Immature natural killer cell (primary cell): ENCODE results near the gene SSR1. TPM values are rescaled to one million over a fixed set of nuclear protein-coding genes. Genes with fewer than 3 reads are reported as not detected.

Experiments used
- DNase-seq, 3 donors: peaks; one replicate each; pipeline ENCODE4 v3.0.0; 2022; ENCODE audit warnings: mixed read lengths in 1 of 3
- H3K27ac Mint-ChIP-seq, 6 donors: one replicate each; pipeline ENCODE4 v1.8.0; 2020; ENCODE audit warnings: mixed read lengths in 6 of 6, mild to moderate bottlenecking in 5 of 6, inconsistent platforms in 4 of 6, moderate library complexity in 3 of 6
- H3K27me3 Mint-ChIP-seq, 3 donors: one replicate each; pipeline ENCODE4 v1.8.0; 2020 to 2021; ENCODE audit warnings: low read depth in 3 of 3, mild to moderate bottlenecking in 3 of 3, mixed read lengths in 3 of 3, moderate library complexity in 3 of 3, inconsistent platforms in 1 of 3
- H3K36me3 Mint-ChIP-seq, 3 donors: one replicate each; pipeline ENCODE4 v1.8.0; 2020; ENCODE audit warnings: mixed read lengths in 3 of 3, inconsistent platforms in 2 of 3, mild to moderate bottlenecking in 2 of 3
- H3K4me1 Mint-ChIP-seq, 2 donors: one replicate each; pipeline ENCODE4 v1.8.0; 2020; ENCODE audit warnings: inconsistent platforms in 2 of 2, mild to moderate bottlenecking in 2 of 2, mixed read lengths in 2 of 2, moderate library complexity in 1 of 2
- H3K4me3 Mint-ChIP-seq, 5 donors: one replicate each; pipeline ENCODE4 v1.8.0; 2020; ENCODE audit warnings: mild to moderate bottlenecking in 5 of 5, mixed read lengths in 5 of 5, inconsistent platforms in 3 of 5, moderate library complexity in 3 of 5
- H3K9me3 Mint-ChIP-seq, 6 donors: one replicate each; pipeline ENCODE4 v1.8.0; 2020; ENCODE audit warnings: mild to moderate bottlenecking in 6 of 6, mixed read lengths in 6 of 6, inconsistent platforms in 4 of 6, moderate library complexity in 3 of 6
- polyA plus RNA-seq, 3 donors: library from polyadenylated mRNA; unstranded; fragments of 300-500 nt; fragmentation: Illumina TruSeq; gene quantifications; one replicate each; pipeline ENCODE4 v1.2.3, GENCODE V29; 2021

SSR1 gene
- polyA plus RNA-seq, 3 donors from 2014 or later = 134 to 247 (median 207) TPM

GRCh38 chr6:7313505-7314165, 636 bp upstream of the SSR1 start:
- H3K36me3 Mint-ChIP-seq = peaks cover 3 to 12% (median 6%) of the 10 kb centered on the region in 3 donors
- no peaks in the 10 kb centered on the region for H3K9me3 Mint-ChIP-seq
- peak overlapping the region; percentile 84 to 94 (median 92) for H3K27ac Mint-ChIP-seq
- H3K4me1 Mint-ChIP-seq = peaks cover 50 to 58% of the 10 kb centered on the region in 2 donors
- peak overlapping the region; percentile 93 to 98 (median 95) for H3K4me3 Mint-ChIP-seq
- DNase-seq = no peak
- peaks cover 4 to 18% (median 6%) of the 10 kb centered on the region in 3 donors for H3K27me3 Mint-ChIP-seq

GRCh38 chr6:7311917-7312615, 933 bp downstream of the SSR1 start:
- Mint-ChIP-seq H3K36me3 (peaks cover 3 to 21% (median 15%) of the 10 kb centered on the region in 3 donors), H3K4me1 (peaks cover 63 to 73% of the 10 kb centered on the region in 2 donors), H3K9me3 (no peaks in the 10 kb centered on the region), H3K27me3 (peaks cover 2 to 18% (median 6%) of the 10 kb centered on the region in 3 donors), H3K27ac (peak overlapping the region; percentile 91 to 97 (median 92)), H3K4me3 (peak overlapping the region; percentile 93 to 98 (median 95))
- DNase-seq = peak in 1 of 3 donors; percentile 3

GRCh38 chr6:7311176-7311575, 1.8 kb downstream of the SSR1 start:
- Mint-ChIP-seq H3K27me3 (peaks cover 2 to 18% (median 6%) of the 10 kb centered on the region in 3 donors), H3K36me3 (peaks cover 3 to 21% (median 15%) of the 10 kb centered on the region in 3 donors), H3K9me3 (no peaks in the 10 kb centered on the region), H3K4me3 (peak overlapping the region; percentile 61 to 98 (median 73)), H3K27ac (peak overlapping the region in 5 of 6 donors; percentile 30 to 75 (median 61)), H3K4me1 (peaks cover 65 to 77% of the 10 kb centered on the region in 2 donors)
- DNase-seq = no peak

GRCh38 chr6:7309050-7309449, 3.9 kb downstream of the SSR1 start:
- Mint-ChIP-seq H3K27ac (peak overlapping the region in 3 of 6 donors; percentile 7 to 49 (median 17)), H3K27me3 (peaks cover 2 to 18% (median 6%) of the 10 kb centered on the region in 3 donors), H3K9me3 (no peaks in the 10 kb centered on the region), H3K36me3 (peaks cover 3 to 31% (median 24%) of the 10 kb centered on the region in 3 donors), H3K4me3 (no peak overlapping the region), H3K4me1 (peaks cover 63 to 88% of the 10 kb centered on the region in 2 donors)
- no peak for DNase-seq

- peaks cover 0 to 8% (median 0%) of the 10 kb centered on the region in 3 donors for H3K27me3 Mint-ChIP-seq
- H3K36me3 Mint-ChIP-seq = peaks cover 7 to 35% (median 24%) of the 10 kb centered on the region in 3 donors
- no peaks in the 10 kb centered on the region for H3K9me3 Mint-ChIP-seq
- H3K4me3 Mint-ChIP-seq = no peak overlapping the region
- peak overlapping the region in 3 of 6 donors; percentile 24 to 72 (median 69) for H3K27ac Mint-ChIP-seq
- no peak for DNase-seq
- peaks cover 51 to 81% of the 10 kb centered on the region in 2 donors for H3K4me1 Mint-ChIP-seq
These were observed 5.5 kb downstream of the SSR1 start for GRCh38 chr6:7307533-7307932.

- H3K9me3 Mint-ChIP-seq = no peaks in the 10 kb centered on the region
- peaks cover 17 to 53% (median 33%) of the 10 kb centered on the region in 3 donors for H3K36me3 Mint-ChIP-seq
- no peak overlapping the region for H3K4me3 Mint-ChIP-seq
- H3K27ac Mint-ChIP-seq = peak overlapping the region in 1 of 6 donors; percentile 24
- H3K27me3 Mint-ChIP-seq = no peaks in the 10 kb centered on the region
- peaks cover 41 to 77% of the 10 kb centered on the region in 2 donors for H3K4me1 Mint-ChIP-seq
- no peak for DNase-seq
These were observed 8.2 kb downstream of the SSR1 start for GRCh38 chr6:7304821-7305220.

GRCh38 chr6:7301702-7302101, 11.3 kb downstream of the SSR1 start:
- no peaks in the 10 kb centered on the region for H3K9me3 Mint-ChIP-seq
- DNase-seq = no peak
- no peaks in the 10 kb centered on the region for H3K27me3 Mint-ChIP-seq
- peaks cover 18 to 60% of the 10 kb centered on the region in 2 donors for H3K4me1 Mint-ChIP-seq
- peak overlapping the region in 2 of 6 donors; percentile 3 to 44 for H3K27ac Mint-ChIP-seq
- H3K4me3 Mint-ChIP-seq = peak overlapping the region in 1 of 5 donors; percentile 30
- peaks cover 26 to 53% (median 35%) of the 10 kb centered on the region in 3 donors for H3K36me3 Mint-ChIP-seq

GRCh38 chr6:7300926-7301325, 12.1 kb downstream of the SSR1 start:
- no peaks in the 10 kb centered on the region for H3K9me3 Mint-ChIP-seq
- no peak overlapping the region for H3K4me3 Mint-ChIP-seq
- peaks cover 26 to 60% (median 35%) of the 10 kb centered on the region in 3 donors for H3K36me3 Mint-ChIP-seq
- peaks cover 18 to 58% of the 10 kb centered on the region in 2 donors for H3K4me1 Mint-ChIP-seq
- peak overlapping the region in 2 of 6 donors; percentile 41 to 51 for H3K27ac Mint-ChIP-seq
- H3K27me3 Mint-ChIP-seq = no peaks in the 10 kb centered on the region
- DNase-seq = no peak

GRCh38 chr6:7298113-7298512, 14.9 kb downstream of the SSR1 start:
- Mint-ChIP-seq H3K4me3 (no peak overlapping the region), H3K4me1 (peaks cover 8 to 36% of the 10 kb centered on the region in 2 donors), H3K27me3 (no peaks in the 10 kb centered on the region), H3K9me3 (no peaks in the 10 kb centered on the region), H3K27ac (no peak overlapping the region), H3K36me3 (peaks cover 23 to 56% (median 30%) of the 10 kb centered on the region in 3 donors)
- DNase-seq = no peak

- Mint-ChIP-seq H3K36me3 (peaks cover 31 to 56% (median 34%) of the 10 kb centered on the region in 3 donors), H3K9me3 (no peaks in the 10 kb centered on the region), H3K4me1 (peaks cover 6 to 38% of the 10 kb centered on the region in 2 donors), H3K27me3 (no peaks in the 10 kb centered on the region), H3K4me3 (no peak overlapping the region), H3K27ac (peak overlapping the region in 1 of 6 donors; percentile 64)
- no peak for DNase-seq
These were observed 16.4 kb downstream of the SSR1 start for GRCh38 chr6:7296602-7297001.

- Mint-ChIP-seq H3K36me3 (peaks cover 26 to 50% (median 29%) of the 10 kb centered on the region in 3 donors), H3K9me3 (no peaks in the 10 kb centered on the region), H3K27ac (no peak overlapping the region), H3K4me1 (peaks cover under 1 to 32% of the 10 kb centered on the region in 2 donors), H3K4me3 (no peak overlapping the region), H3K27me3 (no peaks in the 10 kb centered on the region)
- no peak for DNase-seq
These were observed 17.1 kb downstream of the SSR1 start for GRCh38 chr6:7295916-7296315.

- Mint-ChIP-seq H3K27ac (no peak overlapping the region), H3K4me3 (no peak overlapping the region), H3K36me3 (peaks cover 8 to 46% (median 28%) of the 10 kb centered on the region in 3 donors), H3K9me3 (no peaks in the 10 kb centered on the region), H3K4me1 (peaks cover 0 to 8% of the 10 kb centered on the region in 2 donors), H3K27me3 (no peaks in the 10 kb centered on the region)
- DNase-seq = no peak
These were observed 20.3 kb downstream of the SSR1 start for GRCh38 chr6:7292596-7293255.

- Mint-ChIP-seq H3K4me1 (peaks cover 0 to 8% of the 10 kb centered on the region in 2 donors), H3K9me3 (no peaks in the 10 kb centered on the region), H3K4me3 (no peak overlapping the region), H3K36me3 (peaks cover 18 to 47% (median 27%) of the 10 kb centered on the region in 3 donors), H3K27me3 (no peaks in the 10 kb centered on the region), H3K27ac (no peak overlapping the region)
- no peak for DNase-seq
These were observed 22.9 kb downstream of the SSR1 start for GRCh38 chr6:7290079-7290478.
